MV-4-11 (cell line): ENCODE results near the gene YES1.

ENCODE experiments used
- DNase-seq: peaks from one replicate; lab custom pipeline; 2025; lab: John Stamatoyannopoulos, UW

YES1 gene

DNA sequence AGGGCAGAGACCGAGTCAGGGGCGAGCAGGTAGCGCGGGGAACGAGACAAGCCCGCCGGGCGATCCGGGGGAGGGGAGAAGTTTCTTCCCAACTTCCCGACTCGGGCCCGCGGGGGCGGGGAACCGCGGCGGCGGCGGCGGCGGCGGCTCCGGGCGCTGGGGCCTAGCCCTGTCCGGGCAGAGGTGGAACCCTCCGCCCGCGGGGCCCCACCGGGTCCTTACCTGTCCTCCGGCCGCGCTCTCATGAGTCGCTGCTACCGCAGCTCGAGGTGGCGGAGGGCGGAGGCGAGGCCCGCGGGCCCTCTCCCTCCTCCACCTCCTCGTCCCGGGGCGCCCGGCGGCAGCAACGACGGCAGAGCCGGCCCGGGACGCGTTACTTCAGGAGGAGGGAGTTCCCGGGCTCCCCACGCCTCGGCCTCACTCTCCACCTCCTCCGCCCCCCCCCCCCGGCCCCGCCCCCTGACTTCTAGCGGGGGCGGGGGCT lies at the start of gene YES1:
Gene YES1, minus strand, starts transcription at position 351 of the 484 bp plus-strand sequence. CDS start 55,415 bp downstream, outside the sequence.
- no peak for DNase-seq

DNA sequence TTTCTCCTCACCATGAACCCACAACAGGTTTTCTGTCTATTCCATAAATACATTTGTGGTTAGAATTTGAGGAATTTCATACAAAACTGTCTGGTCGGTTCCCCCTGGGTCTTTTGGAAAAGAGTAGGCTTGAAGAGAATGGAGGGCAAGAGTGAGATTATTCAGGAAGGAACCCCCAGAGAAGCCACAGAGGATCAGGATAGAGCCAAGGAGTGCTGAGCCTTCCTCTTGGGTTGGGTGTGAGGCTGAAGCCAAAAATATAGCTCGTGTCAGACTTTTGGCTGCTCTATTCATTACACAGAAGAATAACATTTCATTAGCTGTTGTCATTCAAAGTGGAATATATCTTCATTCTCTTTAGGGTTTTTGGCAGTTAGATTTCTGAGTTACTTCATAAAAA lies 45.9 kb upstream of the YES1 start:
- DNase-seq, result no peak

DNA sequence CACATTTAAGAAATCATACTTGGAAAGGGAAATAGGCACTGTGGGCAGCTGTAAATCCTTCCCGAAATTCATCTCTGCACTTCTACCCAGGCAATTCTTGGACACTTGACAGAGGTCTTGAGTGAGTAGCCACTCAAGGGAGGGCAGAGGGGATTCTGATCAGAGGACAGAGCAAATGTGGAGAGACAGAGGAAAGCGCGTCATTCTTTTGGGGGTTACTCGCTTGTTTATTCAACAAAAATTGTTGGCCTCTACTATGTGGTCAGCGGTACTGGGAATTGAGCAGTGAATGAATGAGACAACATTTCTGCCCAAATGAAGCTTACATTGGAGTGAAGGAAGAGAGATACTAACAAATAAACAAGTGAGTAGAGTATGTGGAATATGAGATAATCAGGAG lies 41.4 kb upstream of the YES1 start:
- DNase-seq, result no peak

DNA sequence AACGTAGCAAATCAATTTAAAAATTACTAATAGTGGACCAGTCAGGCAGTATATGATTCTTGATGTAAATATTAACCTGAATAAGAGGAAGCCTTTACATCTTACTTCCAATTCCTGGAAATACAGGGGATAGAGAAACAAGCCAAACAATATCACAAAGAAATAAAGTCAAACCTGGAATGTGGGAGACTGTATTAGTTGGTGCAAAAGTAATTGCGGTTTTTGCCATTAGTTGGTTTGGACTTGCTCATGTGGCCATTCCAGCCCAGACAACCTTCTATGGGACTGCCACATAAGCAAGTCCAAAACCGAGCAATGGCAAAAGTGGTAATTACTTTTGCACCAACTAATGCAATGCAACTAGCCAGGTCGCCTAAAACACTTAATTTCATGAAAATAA lies 38.9 kb upstream of the YES1 start:
- no peak for DNase-seq

DNA sequence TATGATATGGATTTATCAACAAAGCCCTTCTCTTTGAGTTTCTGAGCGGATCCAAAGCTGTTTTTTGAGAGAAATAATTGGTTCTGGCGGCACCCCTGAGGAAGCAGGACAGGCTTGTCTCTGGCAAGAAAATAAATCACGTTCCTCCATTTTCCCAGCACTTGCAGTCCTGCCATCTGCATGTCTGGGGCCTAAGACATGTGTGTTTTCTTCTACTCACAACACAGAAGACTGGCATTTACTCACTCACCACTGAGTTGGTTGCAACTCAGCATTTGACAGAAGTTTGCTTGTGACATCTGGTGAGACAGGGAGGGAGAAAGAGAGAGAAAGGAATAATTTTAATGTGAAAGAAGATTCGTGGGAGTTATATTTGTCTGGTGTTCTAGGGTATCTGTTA lies 37.0 kb upstream of the YES1 start:
- DNase-seq, result no peak

DNA sequence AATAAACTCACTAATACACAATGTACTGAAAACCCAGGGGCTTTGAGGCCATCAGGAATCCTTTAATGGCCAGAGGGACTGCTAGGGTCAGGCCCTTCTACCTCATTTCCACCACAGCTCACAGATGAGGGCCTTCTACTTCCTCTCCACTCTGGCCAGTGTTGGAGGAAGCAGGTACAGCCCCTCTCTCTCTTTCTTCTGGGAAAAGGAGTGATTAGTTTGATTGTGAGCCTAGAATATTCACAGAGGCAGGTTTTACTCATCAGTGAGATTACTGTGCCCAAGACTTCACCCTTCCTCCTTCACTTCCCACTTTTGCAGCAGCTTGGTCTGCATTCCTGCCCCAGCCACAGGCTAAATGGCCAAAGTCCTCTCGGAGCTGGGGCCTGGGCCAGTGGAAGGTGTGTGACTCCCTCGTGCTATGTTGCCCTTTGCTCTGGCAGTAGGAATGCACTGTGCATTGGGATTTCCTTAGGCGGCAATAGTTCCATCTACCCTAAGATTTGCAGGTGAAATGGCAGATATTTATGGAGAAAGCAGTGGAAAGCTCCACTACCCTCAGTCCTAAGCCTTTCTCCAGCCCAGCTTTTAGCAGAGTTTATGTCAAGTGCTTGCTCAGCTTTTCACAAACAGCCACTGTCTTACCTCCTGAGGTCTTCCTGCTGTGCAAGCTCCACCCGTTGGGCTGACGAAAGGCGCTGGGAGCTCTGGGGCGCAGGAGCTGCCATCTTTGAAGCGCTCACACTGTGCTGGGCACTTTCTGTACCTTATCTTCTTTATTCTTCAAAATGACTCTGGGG lies 36.2 kb upstream of the YES1 start:
- DNase-seq, result no peak

DNA sequence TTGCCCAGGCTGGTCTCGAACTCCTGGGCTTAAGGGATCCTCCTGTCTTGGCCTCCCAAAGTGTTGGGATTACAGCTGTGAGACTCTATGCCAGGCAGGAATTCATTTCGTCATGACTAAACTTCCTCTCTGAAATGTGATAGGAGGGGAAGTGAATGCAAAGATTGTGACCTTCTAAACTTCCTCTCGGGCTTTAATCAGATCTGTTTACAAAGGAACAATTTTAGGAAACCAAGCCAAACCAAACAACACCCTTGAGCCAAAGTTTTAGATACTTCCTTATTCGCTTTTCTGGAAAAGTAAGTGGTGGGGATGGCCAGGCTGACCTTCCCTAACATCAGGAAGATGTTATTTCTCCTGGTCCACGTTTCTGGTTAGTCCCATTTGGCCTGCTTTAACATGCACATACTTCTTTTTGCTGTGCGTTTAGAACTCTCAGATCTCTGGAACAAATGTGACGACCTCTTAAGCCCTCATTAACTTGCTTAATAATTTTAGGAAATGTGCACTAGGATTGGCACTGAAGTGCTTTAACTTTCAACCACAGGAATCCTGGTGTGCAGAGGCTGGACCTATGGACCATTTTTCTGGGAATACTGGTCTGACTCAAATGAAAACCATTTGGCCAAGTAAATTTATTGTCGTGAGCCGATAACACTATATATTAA lies 33.2 kb upstream of the YES1 start:
- DNase-seq, result peak; percentile 67

DNA sequence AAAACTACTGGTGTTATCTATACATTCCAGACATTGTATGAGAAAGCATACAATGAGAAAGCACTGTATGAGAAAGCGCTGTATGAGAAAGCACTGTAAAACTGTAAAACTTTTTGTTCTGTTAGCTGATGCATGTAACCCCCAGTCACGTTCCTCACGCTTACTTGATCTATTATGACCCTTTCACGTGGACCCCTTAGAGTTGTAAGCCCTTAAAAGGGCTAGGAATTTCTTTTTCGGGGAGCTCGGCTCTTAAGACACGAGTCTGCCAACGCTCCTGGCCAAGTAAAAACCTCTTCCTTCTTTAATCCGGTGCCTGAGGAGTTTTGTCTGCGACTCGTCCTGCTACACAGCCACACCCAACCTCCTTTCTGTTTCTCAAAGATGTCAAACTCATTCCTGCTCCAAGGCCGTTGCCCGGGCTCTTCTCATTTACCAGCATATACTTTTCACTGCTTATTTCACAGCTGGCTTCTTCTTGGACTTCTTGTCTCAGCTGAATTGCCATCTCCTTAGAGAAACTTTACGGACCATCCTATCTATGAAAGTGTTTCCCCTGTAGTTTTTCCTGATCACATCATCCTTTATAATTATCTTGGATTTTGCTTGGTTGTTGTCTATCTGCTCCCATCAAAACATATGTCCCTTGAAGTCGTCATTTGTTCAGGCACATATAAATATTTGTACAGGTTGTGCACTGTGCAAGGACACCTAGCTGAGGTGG lies 29.8 kb upstream of the YES1 start:
- DNase-seq, result no peak

DNA sequence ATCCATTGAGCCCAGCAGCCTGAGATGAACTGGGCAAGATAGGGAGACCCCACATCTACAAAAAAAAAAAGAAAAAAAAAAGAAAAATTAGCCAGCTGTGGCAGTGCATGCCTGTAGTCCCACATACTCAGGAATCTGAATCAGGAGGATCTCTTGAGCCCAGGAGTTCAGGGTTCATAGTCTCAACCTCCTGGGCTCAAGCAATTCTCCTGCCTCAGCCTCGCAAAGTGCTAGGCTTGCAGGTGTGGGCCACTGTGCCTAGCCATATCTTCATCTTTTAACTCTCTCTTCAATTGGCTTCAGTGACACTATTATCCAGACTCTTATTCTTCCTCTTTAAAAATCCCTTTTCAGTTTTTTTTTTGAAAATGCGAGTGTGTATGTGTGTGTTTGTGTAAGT lies 28.5 kb upstream of the YES1 start:
- DNase-seq, result no peak

DNA sequence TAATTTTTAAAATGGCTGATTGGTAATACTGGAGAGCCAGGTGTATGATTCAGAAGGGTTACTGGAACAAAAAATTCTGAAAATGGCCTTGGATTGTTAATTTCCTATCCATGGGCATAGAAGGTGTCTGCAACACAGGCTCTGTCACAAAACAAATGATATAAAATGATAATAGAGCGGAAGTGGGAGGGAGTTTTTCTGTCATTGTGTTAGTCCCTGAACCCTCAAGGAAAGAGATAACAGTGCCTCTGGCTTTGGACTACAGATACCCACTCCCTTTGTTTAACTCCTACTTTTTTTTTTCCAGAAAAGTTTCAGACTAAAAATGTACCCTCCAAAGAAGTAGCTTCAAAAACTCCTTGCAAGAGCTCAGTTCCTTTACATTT lies 28.0 kb upstream of the YES1 start:
- no peak for DNase-seq

DNA sequence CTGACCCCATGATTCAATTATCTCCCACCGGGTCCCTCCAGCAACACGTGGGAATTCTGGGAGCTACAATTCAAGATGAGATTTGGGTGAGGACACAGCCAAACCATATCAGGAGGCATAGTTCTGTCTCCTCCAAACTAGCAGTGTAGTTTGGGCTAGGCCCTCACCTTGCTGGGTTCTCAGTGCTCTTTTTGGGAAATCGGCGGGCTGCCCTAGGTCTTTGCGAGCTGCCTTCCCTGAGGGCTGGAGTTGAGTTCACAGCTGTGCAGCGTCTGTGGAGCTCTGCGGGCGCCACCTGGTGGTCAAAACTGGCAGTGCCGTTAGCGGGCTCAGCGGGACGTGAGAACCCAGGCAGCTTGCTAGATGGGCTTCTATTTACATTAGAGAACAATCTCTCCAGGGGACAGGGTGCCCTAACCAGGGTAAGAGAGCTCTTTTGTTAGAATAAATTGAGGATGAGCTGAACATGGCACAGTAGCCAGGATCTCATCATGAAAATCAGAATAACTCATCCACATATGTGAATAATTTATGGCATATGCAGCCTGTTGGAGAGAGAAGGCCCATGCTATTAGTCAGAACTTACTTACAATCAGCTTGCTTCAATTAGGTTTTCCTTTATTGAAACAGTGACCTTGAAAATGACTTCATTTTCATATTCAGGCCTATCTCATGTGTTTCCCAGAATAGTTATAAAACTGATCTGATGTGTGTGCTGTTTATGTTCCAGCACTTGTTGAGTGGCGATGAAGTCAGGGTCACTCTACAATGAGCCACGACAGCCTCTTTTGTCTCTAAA lies 27.4 kb upstream of the YES1 start:
- DNase-seq, result peak; percentile 74

DNA sequence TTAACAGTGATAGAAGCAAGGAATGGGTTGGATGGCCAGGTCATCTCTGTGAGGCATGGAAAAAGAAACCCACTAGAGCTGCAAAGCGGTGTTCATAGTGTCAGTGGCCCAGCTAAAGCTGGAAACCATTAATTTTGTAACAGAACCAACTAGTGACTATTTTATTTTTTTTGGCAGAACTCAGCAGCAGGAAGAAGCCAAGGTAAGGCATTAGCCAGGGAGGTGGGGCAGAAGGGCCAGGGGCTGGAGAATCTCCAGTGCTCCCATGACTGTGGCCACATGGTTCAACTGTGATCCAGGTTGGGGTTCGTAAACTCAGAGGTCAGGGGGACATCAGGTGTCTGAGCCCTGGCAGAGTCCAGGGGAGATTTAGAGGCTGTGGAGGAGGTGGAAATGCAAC lies 25.9 kb upstream of the YES1 start:
- no peak for DNase-seq

DNA sequence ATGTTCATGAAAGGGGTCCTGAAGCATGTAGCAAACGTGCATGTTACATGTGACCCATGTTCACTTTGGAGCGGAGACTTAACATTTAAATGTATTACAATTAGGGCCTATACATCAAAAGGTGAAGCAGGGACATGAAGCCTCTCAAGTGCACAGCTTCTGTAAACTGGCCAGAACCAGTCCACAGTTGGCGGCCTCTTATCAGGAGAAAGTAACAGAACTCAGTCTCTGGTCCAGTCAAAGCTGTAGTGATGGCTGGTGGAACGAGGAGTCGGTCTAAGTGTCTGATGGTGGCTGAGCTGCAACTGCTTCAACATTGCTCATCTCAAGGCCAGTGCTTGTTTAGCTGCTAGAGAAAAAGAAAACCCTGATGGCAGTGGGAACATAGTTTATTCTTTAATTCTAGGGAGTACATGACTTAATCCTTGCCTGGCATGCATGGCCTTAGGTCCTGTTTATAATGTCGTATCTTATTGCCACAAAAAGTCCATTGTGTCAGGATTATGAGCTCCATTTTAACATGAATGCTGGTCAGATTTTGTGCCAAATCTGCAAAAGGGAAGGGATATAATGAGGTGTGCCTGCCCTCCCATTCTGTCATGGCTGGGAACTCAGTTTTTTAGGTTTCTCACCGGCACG lies 22.2 kb upstream of the YES1 start:
- no peak for DNase-seq

DNA sequence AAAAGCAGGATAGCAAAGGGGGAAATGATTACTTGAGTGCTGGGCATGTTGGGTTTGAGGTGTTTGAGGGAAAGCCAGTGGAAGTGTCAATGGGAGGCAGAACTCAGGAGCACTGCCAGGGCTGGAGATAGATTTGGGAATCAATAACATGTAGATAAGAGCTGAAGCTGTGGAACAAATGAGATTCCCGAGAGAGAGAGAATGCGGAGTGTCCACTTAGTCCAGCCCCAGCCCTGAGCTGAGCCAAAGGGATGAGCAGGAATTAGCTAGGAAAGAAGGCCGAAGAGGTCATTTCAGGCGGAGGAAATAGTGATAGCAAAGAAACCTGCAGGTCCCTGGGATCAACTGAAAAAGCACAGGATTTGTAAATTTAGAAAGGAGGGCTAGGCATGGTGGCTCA lies 21.2 kb upstream of the YES1 start:
- no peak for DNase-seq

DNA sequence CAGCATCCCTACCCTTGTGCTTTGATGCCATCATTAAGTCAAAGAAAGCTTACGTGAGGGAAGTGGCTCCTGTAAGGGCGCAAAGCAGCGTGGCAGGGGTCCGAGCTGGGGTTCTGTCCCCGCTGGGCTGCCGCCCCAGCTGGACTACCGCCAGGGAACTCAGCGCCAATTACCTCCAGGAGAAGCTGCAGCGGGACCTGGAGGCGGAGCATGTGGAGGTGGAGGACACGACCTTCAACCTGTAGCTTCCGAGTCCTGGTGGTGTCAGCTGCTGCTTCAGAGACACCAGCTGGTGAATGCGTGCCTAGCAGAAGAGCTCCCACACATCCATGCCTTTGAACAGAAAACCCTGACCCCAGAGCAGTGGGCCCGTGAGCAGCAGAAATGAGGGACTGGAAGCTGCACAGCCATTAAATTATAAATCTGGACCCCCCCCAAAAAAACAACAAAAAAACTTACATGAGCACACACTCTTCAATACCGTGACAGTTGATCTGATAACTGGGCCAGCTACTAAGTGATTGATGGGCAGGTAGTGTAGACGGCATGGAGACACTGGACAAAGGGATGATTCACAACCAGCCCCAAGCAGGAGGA lies 20.1 kb upstream of the YES1 start:
- no peak for DNase-seq

DNA sequence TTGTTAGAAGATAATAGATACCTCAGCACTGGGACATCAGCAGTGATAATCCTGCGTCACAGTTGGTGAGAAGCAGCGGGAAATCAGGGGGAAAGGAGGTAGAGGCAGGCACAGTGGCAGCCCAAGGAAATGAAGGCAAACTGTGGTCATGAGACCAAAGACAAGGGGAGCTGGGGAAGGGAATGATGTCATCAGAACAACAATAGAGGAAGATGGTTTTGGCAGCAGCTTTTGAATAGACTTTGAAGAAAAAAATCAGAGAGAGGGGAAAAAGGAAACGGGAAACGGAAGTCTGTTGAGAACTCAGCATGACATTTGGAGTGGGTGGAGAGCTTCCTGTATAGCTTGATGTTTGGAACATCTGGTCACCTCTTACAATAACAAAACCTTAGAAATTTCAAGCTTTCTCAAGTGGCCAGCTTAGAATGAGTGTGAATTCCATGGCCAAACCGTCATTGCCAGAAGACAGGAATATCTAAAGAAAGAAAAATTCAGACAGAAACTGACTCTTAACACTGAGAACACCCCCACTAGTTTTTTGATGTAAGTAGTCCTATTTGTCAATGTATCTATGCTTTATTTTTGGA lies 18.4 kb upstream of the YES1 start:
- DNase-seq, result peak; percentile 90

DNA sequence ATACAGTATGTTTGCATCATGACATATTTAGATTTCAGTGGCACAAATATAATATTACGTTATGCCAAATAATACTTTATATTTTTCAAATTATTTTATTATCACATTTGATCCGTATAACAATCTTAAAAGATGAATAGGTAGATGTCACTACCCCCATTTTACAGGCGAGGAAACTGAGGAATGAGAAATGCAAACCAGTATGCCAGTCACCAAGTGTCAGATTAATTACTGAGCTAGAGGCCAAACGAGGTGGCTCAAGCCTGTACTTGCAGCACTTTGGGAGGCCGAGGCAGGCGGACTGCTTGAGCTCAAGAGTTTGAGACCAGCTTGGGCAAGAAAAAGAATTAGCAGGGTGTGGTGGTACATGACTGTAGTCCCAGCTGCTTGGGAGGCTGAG lies 17.4 kb upstream of the YES1 start:
- DNase-seq, result no peak

DNA sequence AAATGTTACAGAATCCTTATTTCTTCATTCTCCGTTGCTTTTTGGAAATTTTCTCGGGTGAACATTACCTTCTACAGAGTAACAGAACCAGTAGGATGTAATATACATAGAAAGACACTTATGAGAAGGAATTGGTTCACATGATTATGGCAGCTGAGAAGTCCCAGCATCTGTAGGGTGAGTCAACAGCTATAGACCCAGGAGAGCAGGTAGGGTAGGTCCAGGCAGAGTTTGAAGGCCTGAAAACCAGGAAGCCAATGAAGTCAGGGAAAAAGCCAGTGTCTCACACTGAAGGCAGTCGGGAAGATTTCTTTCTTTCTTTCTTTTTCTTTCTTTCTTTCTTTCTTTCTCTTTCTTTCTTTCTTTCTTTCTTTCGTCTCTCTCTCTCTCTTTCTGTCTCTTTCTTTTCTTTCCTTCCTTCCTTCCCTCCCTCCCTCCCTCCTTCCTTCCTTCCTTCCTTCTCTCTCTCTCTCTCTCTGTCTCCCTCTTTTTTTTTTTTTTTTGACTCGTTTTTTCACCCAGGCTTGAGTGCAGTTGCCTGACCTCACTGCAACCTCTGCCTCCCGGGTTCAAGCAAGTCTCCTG lies 15.1 kb upstream of the YES1 start:
- no peak for DNase-seq

DNA sequence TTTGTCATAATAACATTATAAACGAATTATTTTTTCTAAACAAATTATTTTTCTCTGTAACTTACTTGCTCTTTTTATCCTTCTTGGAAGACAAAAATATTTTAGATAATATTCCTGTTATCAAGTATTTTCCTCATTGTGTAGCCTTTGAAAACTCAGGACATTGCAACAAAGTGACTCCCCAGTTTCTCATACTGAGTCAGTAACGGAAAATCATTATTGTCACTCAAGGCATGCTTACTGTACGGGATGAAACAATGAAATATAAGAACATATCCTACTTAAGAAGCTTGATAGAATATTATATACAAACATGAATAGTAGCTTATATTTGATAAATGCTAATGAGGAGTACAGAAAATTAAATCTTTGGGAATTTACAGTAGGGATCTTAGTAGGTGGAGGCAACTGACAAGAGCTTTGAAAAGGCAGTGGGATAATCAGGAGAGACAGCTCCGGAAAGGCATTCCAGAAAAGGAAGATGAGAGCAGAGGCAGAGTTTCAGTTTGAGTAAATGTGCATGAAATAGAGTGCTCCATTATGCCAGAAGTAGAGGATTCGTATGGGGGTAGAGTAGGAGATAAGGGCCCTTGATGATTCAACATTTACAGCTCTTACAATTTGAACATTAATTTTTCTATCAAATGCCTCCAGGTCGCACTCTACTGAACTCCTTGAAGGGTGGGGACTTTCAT lies 14.0 kb upstream of the YES1 start:
- no peak for DNase-seq

DNA sequence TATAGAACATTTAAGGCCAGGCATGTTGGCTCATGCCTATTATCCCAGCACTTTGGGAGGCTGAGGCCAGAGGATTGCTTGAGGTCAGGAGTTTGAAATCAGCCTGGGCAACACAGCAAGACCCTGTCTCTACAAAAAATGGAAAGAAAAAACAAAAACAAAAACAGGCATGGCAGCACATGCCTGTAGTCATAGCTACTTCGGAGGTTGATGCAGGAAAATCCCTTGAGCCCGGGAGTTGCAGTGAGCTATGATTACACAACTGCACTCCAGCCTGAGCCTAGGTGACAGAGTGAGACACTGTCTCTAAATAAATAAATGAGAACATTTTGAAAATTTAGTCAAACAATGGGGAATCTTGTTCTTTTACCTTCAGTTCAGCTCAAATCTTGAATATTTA lies 12.1 kb upstream of the YES1 start:
- DNase-seq, result no peak
